ENCODE results near the gene CCNF. TPM values are rescaled to one million over a fixed set of nuclear protein-coding genes. Genes with fewer than 3 reads are reported as not detected.

Gene CCNF
- polyA plus RNA-seq, 3 donors, result 0.34 to 0.97 (median 0.68) TPM

- peaks cover 13% of the 10 kb centered on the region for H3K4me1 Mint-ChIP-seq
Observed at GRCh38 chr16:2457946-2458345, 28.7 kb downstream of the CCNF start.

GRCh38 chr16:2458887-2459646, 29.8 kb downstream of the CCNF start:
- H3K27me3 ChIP-seq (ENCODE audit: control insufficient read depth in 2 of 2, insufficient read depth in 2 of 2, low read length in 2 of 2), result no peaks in the 10 kb centered on the region
- H3K27me3 Mint-ChIP-seq (ENCODE audit: low read depth in 3 of 3), result no peaks in the 10 kb centered on the region
- H3K4me2 ChIP-seq (replicated peaks; ENCODE audit: extremely low read depth, low read length, poor library complexity, severe bottlenecking), result peak overlapping the region; percentile 98
- H3K79me2 ChIP-seq (ENCODE audit: insufficient read depth, low read length), result no peaks in the 10 kb centered on the region
- H3K4me3 ChIP-seq (replicated peaks in 1 of 3; ENCODE audit: low read depth in 2 of 3, low read length in 3 of 3), result peak overlapping the region; percentile 49 to 88 (median 60)
- H3K36me3 Mint-ChIP-seq, result peaks cover 20 to 38% of the 10 kb centered on the region in 2 donors
- peak overlapping the region; percentile 64 for H3K9ac ChIP-seq (ENCODE audit: insufficient read depth, low read length, poor library complexity, severe bottlenecking)
- peaks cover 26 to 35% of the 10 kb centered on the region in 2 donors for H3K36me3 ChIP-seq (replicated peaks in 1 of 2; ENCODE audit: control insufficient read depth in 1 of 2, insufficient read depth in 2 of 2, low read length in 2 of 2)
- no peak overlapping the region for H3K27ac ChIP-seq (ENCODE audit: low read depth in 1 of 2, low read length in 2 of 2)
- DNase-seq, result no peak
- peaks cover 19% of the 10 kb centered on the region for H3K4me1 Mint-ChIP-seq
- H3K27ac Mint-ChIP-seq, result peak overlapping the region in 5 of 7 donors; percentile 65 to 91 (median 85)
- no peaks in the 10 kb centered on the region for H4K20me1 ChIP-seq (ENCODE audit: insufficient read depth, low read length)
- H2AFZ ChIP-seq (ENCODE audit: insufficient read depth, low read depth, low read length, poor library complexity, severe bottlenecking), result peak overlapping the region; percentile 96
- intact Hi-C loops (cut with micrococcal nuclease), result no loop called here
- H3K4me1 ChIP-seq (ENCODE audit: control insufficient read depth in 1 of 2, insufficient read depth in 2 of 2, low read length in 2 of 2), result peaks cover 13 to 32% of the 10 kb centered on the region in 2 donors
- WGBS (ENCODE audit: insufficient coverage), result 46% methylated on average over 14 of the region's 18 CpGs
- TF ChIP-seq CTCF (IDR thresholded peaks at IDR 0.05), result no peak
- no peaks in the 10 kb centered on the region for H3K9me3 ChIP-seq (replicated peaks in 1 of 2; ENCODE audit: control insufficient read depth in 1 of 2, insufficient read depth in 1 of 2, low read length in 2 of 2)
- H3K4me3 Mint-ChIP-seq, result peak overlapping the region; percentile 90 to 92
- H3K9me3 Mint-ChIP-seq, result no peaks in the 10 kb centered on the region

More at GRCh38 chr16:2457946-2458345, 28.7 kb downstream of the CCNF start:
- Histone ChIP-seq H3K79me2 (ENCODE audit: insufficient read depth, low read length) (no peaks in the 10 kb centered on the region), H3K27ac (ENCODE audit: low read depth in 1 of 2, low read length in 2 of 2) (no peak overlapping the region), H3K9ac (ENCODE audit: insufficient read depth, low read length, poor library complexity, severe bottlenecking) (no peak overlapping the region), H3K4me1 (ENCODE audit: control insufficient read depth in 1 of 2, insufficient read depth in 2 of 2, low read length in 2 of 2) (peaks cover 13 to 23% of the 10 kb centered on the region in 2 donors), H3K36me3 (replicated peaks in 1 of 2; ENCODE audit: control insufficient read depth in 1 of 2, insufficient read depth in 2 of 2, low read length in 2 of 2) (peaks cover 37 to 47% of the 10 kb centered on the region in 2 donors), H3K4me3 (replicated peaks in 1 of 3; ENCODE audit: low read depth in 2 of 3, low read length in 3 of 3) (no peak overlapping the region), H2AFZ (ENCODE audit: insufficient read depth, low read depth, low read length, poor library complexity, severe bottlenecking) (no peak overlapping the region), H4K20me1 (ENCODE audit: insufficient read depth, low read length) (no peaks in the 10 kb centered on the region), H3K4me2 (replicated peaks; ENCODE audit: extremely low read depth, low read length, poor library complexity, severe bottlenecking) (no peak overlapping the region), H3K9me3 (replicated peaks in 1 of 2; ENCODE audit: control insufficient read depth in 1 of 2, insufficient read depth in 1 of 2, low read length in 2 of 2) (no peaks in the 10 kb centered on the region), H3K27me3 (ENCODE audit: control insufficient read depth in 2 of 2, insufficient read depth in 2 of 2, low read length in 2 of 2) (no peaks in the 10 kb centered on the region)
- Mint-ChIP-seq H3K4me3 (no peak overlapping the region), H3K9me3 (no peaks in the 10 kb centered on the region), H3K27me3 (ENCODE audit: low read depth in 3 of 3) (no peaks in the 10 kb centered on the region), H3K36me3 (peaks cover 29 to 48% of the 10 kb centered on the region in 2 donors), H3K27ac (no peak overlapping the region)
- DNase-seq, result no peak
- no peak for TF ChIP-seq CTCF (IDR thresholded peaks at IDR 0.05)
- 96% methylated on average over 6 of the region's 7 CpGs for WGBS (ENCODE audit: insufficient coverage)
- intact Hi-C loops (cut with micrococcal nuclease), result no loop called here

Measured in CD14-positive monocyte (primary cell).